Fibroblast of lung (primary cell): ENCODE results near the gene TATDN3. TPM values are rescaled to one million over a fixed set of nuclear protein-coding genes. Genes with fewer than 3 reads are reported as not detected.

ENCODE experiments used
- DNase-seq, 2 donors: peaks; one replicate each; pipeline versions ENCODE4 v3.0.0 to v3.0.0-alpha.2; 2010; ENCODE audit warnings: low read depth in 2 of 2
- H2AFZ ChIP-seq: 2 replicates; pipeline ENCODE4 v1.5.1; 2012; ENCODE audit warnings: low read length, control low read depth, inconsistent platforms
- H3K27ac ChIP-seq: 2 replicates; pipeline ENCODE4 v1.5.1; 2011; ENCODE audit warnings: low read length, control low read depth; ENCODE audit not compliant: insufficient read depth
- H3K27me3 ChIP-seq: 2 replicates; pipeline ENCODE4 v1.5.1; 2011; ENCODE audit warnings: mild to moderate bottlenecking, low read length; ENCODE audit not compliant: control insufficient read depth, insufficient read depth
- H3K36me3 ChIP-seq: 2 replicates; pipeline ENCODE4 v1.5.1; 2011; ENCODE audit warnings: low read length; ENCODE audit not compliant: control insufficient read depth, insufficient read depth
- H3K4me1 ChIP-seq: 2 replicates; pipeline ENCODE4 v1.5.1; 2011; ENCODE audit warnings: low read length; ENCODE audit not compliant: control insufficient read depth, insufficient read depth; ENCODE audit errors: extremely low read depth
- H3K4me2 ChIP-seq: 2 replicates; pipeline ENCODE4 v1.5.1; 2011; ENCODE audit warnings: low read length, control low read depth; ENCODE audit not compliant: insufficient read depth; ENCODE audit errors: extremely low read depth
- H3K4me3 ChIP-seq, 4 experiments: fragments of 200-600 bp in 1 of 4; sonication (generic) in 1 of 4; replicated peaks in 1 of 4; 2 replicates each; pipeline ENCODE4 v1.5.1; 2011 to 2016; ENCODE audit warnings: low read length in 4 of 4, low read depth in 3 of 4, mild to moderate bottlenecking in 3 of 4, control low read depth in 2 of 4, inconsistent platforms in 1 of 4, mixed read lengths in 1 of 4; ENCODE audit not compliant: insufficient read depth in 1 of 4; ENCODE audit errors: control extremely low read depth in 1 of 4
- H3K79me2 ChIP-seq: 2 replicates; pipeline ENCODE4 v1.5.1; 2012; ENCODE audit warnings: mild to moderate bottlenecking, low read length, inconsistent platforms; ENCODE audit not compliant: control insufficient read depth, insufficient read depth
- H3K9ac ChIP-seq: 2 replicates; pipeline ENCODE4 v1.5.1; 2011; ENCODE audit warnings: mild to moderate bottlenecking, low read length, control low read depth; ENCODE audit not compliant: insufficient read depth
- H3K9me3 ChIP-seq: 2 replicates; pipeline ENCODE4 v1.5.1; 2012; ENCODE audit warnings: low read depth, low read length; ENCODE audit not compliant: control insufficient read depth, insufficient read depth
- H4K20me1 ChIP-seq: 2 replicates; pipeline ENCODE4 v1.5.1; 2011; ENCODE audit warnings: low read length; ENCODE audit not compliant: control insufficient read depth, insufficient read depth; ENCODE audit errors: extremely low read depth
- EZH2 ChIP-seq: IDR thresholded peaks from 2 replicates; pipeline ENCODE4 v1.5.1; 2012; ENCODE audit warnings: low read length, control low read depth, mild to moderate bottlenecking; ENCODE audit errors: missing control alignments
- polyA plus RNA-seq, 2 donors: library from polyadenylated mRNA; depleted of rRNA in 1 of 2; stranded (reverse) in 1 of 2; unstranded in 1 of 2; fragments of >200 nt; gene quantifications; 2 replicates each; pipeline ENCODE4 v1.2.1, GENCODE V29; 2011 to 2012; ENCODE audit warnings: missing spikeins in 1 of 2
- total RNA-seq: library from RNA; depleted of rRNA; stranded (reverse); fragments of >200 nt; gene quantifications from 2 replicates; pipeline ENCODE4 v1.2.1, GENCODE V29; 2014
- TF ChIP-seq, protein P1 (sequence below), 2 donors: IDR thresholded peaks in 1 of 2; conservative IDR thresholded peaks in 1 of 2; 1 replicate in 1 of 2; 2 replicates in 1 of 2; pipeline ENCODE4 v1.5.1; 2011 to 2012; ENCODE audit warnings: low read length in 2 of 2, control low read depth in 1 of 2, inconsistent platforms in 1 of 2, low read depth in 1 of 2, mild to moderate bottlenecking in 1 of 2

TATDN3 gene
- total and polyA plus RNA-seq, 2 donors (not counting 1 experiment from before 2014, with no cell fraction given) = 17.6 to 22.5 TPM

DNA sequence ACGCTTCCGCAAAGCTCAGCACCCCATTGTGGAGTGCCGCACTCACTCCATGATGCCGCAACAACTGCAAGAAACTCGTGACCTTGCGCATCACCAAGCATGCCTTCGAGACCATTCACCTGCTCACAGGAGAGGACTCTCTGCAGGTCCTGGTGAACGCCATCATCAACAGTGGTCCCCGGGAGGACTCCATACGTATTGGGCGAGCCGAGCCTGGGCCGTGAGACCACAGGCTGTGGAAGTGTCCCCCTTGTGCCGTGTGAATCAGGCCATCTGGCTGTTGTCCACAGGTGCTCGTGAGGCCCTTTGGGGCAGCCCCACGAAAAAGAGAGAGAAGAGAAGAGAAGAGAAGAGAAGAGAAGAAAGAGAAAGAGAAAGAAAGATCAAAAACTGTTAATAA, 32.5 kb downstream of the TATDN3 start:
- no peak overlapping the region for H3K27ac ChIP-seq
- TF ChIP-seq, protein P1, sequence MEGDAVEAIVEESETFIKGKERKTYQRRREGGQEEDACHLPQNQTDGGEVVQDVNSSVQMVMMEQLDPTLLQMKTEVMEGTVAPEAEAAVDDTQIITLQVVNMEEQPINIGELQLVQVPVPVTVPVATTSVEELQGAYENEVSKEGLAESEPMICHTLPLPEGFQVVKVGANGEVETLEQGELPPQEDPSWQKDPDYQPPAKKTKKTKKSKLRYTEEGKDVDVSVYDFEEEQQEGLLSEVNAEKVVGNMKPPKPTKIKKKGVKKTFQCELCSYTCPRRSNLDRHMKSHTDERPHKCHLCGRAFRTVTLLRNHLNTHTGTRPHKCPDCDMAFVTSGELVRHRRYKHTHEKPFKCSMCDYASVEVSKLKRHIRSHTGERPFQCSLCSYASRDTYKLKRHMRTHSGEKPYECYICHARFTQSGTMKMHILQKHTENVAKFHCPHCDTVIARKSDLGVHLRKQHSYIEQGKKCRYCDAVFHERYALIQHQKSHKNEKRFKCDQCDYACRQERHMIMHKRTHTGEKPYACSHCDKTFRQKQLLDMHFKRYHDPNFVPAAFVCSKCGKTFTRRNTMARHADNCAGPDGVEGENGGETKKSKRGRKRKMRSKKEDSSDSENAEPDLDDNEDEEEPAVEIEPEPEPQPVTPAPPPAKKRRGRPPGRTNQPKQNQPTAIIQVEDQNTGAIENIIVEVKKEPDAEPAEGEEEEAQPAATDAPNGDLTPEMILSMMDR (conservative IDR thresholded peaks at IDR 0.05 in 1 of 2, IDR thresholded peaks at IDR 0.05 in 1 of 2; ENCODE audit: low read depth in 1 of 2, low read length in 2 of 2) = no peak
- no peak for TF ChIP-seq EZH2
- no peaks in the 10 kb centered on the region for H4K20me1 ChIP-seq
- no peaks in the 10 kb centered on the region for H3K27me3 ChIP-seq
- H2AFZ ChIP-seq = no peak overlapping the region
- H3K79me2 ChIP-seq = no peaks in the 10 kb centered on the region
- no peak for DNase-seq
- H3K36me3 ChIP-seq = no peaks in the 10 kb centered on the region
- no peak overlapping the region for H3K9ac ChIP-seq
- no peaks in the 10 kb centered on the region for H3K9me3 ChIP-seq
- H3K4me1 ChIP-seq = no peaks in the 10 kb centered on the region
- no peak overlapping the region for H3K4me3 ChIP-seq
- no peak overlapping the region for H3K4me2 ChIP-seq

DNA sequence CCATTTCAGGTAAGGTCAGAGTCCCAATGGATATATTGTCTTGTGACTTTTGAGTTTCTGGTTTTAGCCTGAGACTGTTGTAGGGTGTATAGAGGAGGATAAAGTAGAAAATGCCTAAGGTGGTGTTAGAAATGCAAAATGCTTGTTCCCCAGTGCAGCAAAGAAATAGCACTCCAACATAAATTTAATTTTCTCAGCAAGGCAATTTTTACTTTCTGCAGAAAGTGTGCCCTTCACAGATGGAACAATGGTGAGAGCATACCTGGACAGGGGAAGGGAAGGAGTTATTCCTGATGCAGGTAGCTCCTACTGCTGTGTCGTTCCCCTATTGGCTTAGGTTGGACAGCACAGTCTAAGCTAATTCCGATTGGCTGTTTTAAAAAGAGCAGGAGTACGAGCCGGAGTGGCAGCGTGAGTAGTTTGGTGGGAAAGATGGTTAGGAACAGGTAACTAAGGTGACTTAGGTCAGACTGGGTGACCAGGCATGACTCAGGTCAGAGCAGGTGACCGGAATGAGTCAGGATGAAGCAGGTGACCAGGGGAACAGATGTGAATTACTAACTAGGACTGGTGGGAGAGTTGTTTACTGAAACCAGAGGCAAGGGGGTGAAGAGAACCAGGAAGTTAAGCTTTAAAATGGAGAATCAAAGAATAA, 34.2 kb downstream of the TATDN3 start:
- TF ChIP-seq EZH2 = no peak
- TF ChIP-seq, protein P1 (conservative IDR thresholded peaks at IDR 0.05 in 1 of 2, IDR thresholded peaks at IDR 0.05 in 1 of 2; ENCODE audit: low read depth in 1 of 2, low read length in 2 of 2) = no peak
- no peaks in the 10 kb centered on the region for H3K9me3 ChIP-seq
- H3K4me2 ChIP-seq = no peak overlapping the region
- H3K79me2 ChIP-seq = no peaks in the 10 kb centered on the region
- H3K4me3 ChIP-seq = no peak overlapping the region
- no peaks in the 10 kb centered on the region for H3K27me3 ChIP-seq
- H4K20me1 ChIP-seq = no peaks in the 10 kb centered on the region
- H3K4me1 ChIP-seq = no peaks in the 10 kb centered on the region
- H2AFZ ChIP-seq = no peak overlapping the region
- no peaks in the 10 kb centered on the region for H3K36me3 ChIP-seq
- no peak overlapping the region for H3K27ac ChIP-seq
- H3K9ac ChIP-seq = no peak overlapping the region
- no peak for DNase-seq

DNA sequence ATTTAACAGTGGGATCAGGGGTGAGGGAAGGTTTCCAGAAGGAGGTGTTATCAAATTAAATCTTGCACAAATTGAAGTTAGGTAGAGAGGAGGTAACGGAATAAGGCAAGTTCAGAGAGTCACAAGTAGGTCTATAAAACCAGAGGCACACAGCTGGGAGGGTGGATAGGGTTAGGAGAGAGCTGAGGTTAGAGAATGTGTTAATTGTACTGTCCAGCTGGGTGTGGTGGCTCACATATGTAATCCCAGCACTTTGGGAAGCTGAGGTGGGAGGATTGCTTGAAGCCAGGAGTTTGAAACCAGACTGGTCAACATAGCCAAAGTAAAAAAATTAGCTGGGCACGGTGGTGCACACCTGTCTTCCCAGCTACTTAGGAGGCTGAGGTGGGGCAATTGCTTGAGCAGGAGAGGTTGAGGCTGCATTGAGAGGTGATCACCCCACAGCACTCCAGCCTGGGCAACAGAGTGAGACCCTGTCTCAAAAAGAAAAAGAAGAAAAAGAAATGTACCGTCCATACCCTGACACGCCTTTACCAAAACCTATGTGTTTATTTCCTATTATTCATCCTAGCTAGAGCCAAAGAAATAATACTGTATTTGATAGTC, 35.6 kb downstream of the TATDN3 start:
- Histone ChIP-seq H2AFZ (no peak overlapping the region), H3K4me2 (no peak overlapping the region), H4K20me1 (no peaks in the 10 kb centered on the region), H3K9me3 (no peaks in the 10 kb centered on the region), H3K27ac (no peak overlapping the region), H3K4me1 (no peaks in the 10 kb centered on the region), H3K9ac (no peak overlapping the region), H3K36me3 (no peaks in the 10 kb centered on the region), H3K79me2 (no peaks in the 10 kb centered on the region), H3K27me3 (no peaks in the 10 kb centered on the region), H3K4me3 (no peak overlapping the region)
- DNase-seq = no peak
- TF ChIP-seq EZH2 = no peak
- TF ChIP-seq, protein P1 (conservative IDR thresholded peaks at IDR 0.05 in 1 of 2, IDR thresholded peaks at IDR 0.05 in 1 of 2; ENCODE audit: low read depth in 1 of 2, low read length in 2 of 2) = no peak
